Lower leg skin (tissue), 3 donors: ENCODE measurements around the gene RTL10.

Experiments used
- CTCF ChIP-seq, 3 donors: fragments of 450-650 bp; IDR thresholded peaks; one replicate each; pipeline ENCODE4 v1.5.1; 2016; ENCODE audit warnings: antibody characterized with exemption in 3 of 3, mild to moderate bottlenecking in 3 of 3, moderate library complexity in 2 of 3
- POLR2A ChIP-seq, 2 donors: fragments of 450-650 bp; IDR thresholded peaks; one replicate each; pipeline ENCODE4 v1.6.1; 2016 to 2017; ENCODE audit warnings: antibody characterized with exemption in 2 of 2, mild to moderate bottlenecking in 1 of 2, moderate library complexity in 1 of 2

GRCh38 chr22:19903031-19903430 is 48.4 kb upstream of the RTL10 start:
- TF ChIP-seq CTCF (IDR thresholded peaks at IDR 0.05): no peak
- TF ChIP-seq POLR2A (IDR thresholded peaks at IDR 0.05): no peak
